Stimulated activated CD4-positive, alpha-beta T cell treated with anti-CD3 and anti-CD28 coated beads, Interleukin-15, amount 100 ng/mL, for 48 hours (primary cell): Measurements from ENCODE around the gene INTS7.
"Not testable (repeated sequence)": the region's sequence is repeated elsewhere in the genome, so short reads cannot be mapped to it uniquely, and the experiment has no call there.

Experiments
- DNase-seq, 2 donors: peaks; one replicate each; pipeline ENCODE4 v3.0.0-alpha.2; 2020; ENCODE audit warnings: low read depth in 2 of 2

The INTS7 gene

GRCh38 chr1:211933946-211934714 lies 101.2 kb downstream of the INTS7 start:
- no peak for DNase-seq

- DNase-seq = no peak
Observed at GRCh38 chr1:211932933-211933254, 102.5 kb downstream of the INTS7 start.

GRCh38 chr1:211932231-211932932 lies 103.0 kb downstream of the INTS7 start:
- no peak for DNase-seq

GRCh38 chr1:211929683-211930082 lies 105.7 kb downstream of the INTS7 start:
- no peak for DNase-seq

- no peak for DNase-seq
Observed at GRCh38 chr1:211928993-211929637, 106.2 kb downstream of the INTS7 start.

GRCh38 chr1:211928290-211928801 lies 107.0 kb downstream of the INTS7 start:
- no peak for DNase-seq

- DNase-seq = no peak
Observed at GRCh38 chr1:211925016-211925415, 110.3 kb downstream of the INTS7 start.

- DNase-seq = no peak
Observed at GRCh38 chr1:211924256-211924655, 111.1 kb downstream of the INTS7 start.

GRCh38 chr1:211923095-211923494 lies 112.3 kb downstream of the INTS7 start:
- DNase-seq = no peak

- no peak for DNase-seq
Observed at GRCh38 chr1:211921579-211922095, 113.7 kb downstream of the INTS7 start.

- DNase-seq = no peak
Observed at GRCh38 chr1:211920602-211921226, 114.6 kb downstream of the INTS7 start.

- DNase-seq = no peak
Observed at GRCh38 chr1:211920141-211920572, 115.2 kb downstream of the INTS7 start.

GRCh38 chr1:211918843-211919414 lies 116.4 kb downstream of the INTS7 start:
- DNase-seq = no peak

GRCh38 chr1:211916458-211916857 lies 118.9 kb downstream of the INTS7 start:
- not testable (repeated sequence) for DNase-seq

- DNase-seq = no peak
Observed at GRCh38 chr1:211915924-211916323, 119.4 kb downstream of the INTS7 start.

- no peak for DNase-seq
Observed at GRCh38 chr1:211912844-211913432, 122.4 kb downstream of the INTS7 start.

- no peak for DNase-seq
Observed at GRCh38 chr1:211912038-211912437, 123.3 kb downstream of the INTS7 start.

- no peak for DNase-seq
Observed at GRCh38 chr1:211910913-211911485, 124.4 kb downstream of the INTS7 start.

GRCh38 chr1:211910113-211910884 lies 125.1 kb downstream of the INTS7 start:
- DNase-seq = no peak

GRCh38 chr1:211909395-211909794 lies 126.0 kb downstream of the INTS7 start:
- DNase-seq = no peak
